ENCODE measurements around the gene BTBD16. TPM values are rescaled to one million over a fixed set of nuclear protein-coding genes. Genes with fewer than 3 reads are reported as not detected.

Gene BTBD16
- total RNA-seq, 5 donors from 2014 or later (not counting 1 experiment from before 2014, with no cell fraction given): not detected

GRCh38 chr10:122251459-122252255 is 19.4 kb upstream of the BTBD16 start:
- peaks cover 0 to 25% of the 10 kb centered on the region in 2 experiments for H3K27me3 ChIP-seq (replicated peaks in 1 of 2; ENCODE audit: control insufficient read depth in 2 of 2, extremely low read depth in 1 of 2, insufficient read depth in 2 of 2, low read length in 1 of 2)
- no peaks in the 10 kb centered on the region for H3K36me3 ChIP-seq (ENCODE audit: control insufficient read depth in 2 of 2, extremely low read depth in 1 of 2, insufficient read depth in 1 of 2, low read length in 1 of 2)
- no peak overlapping the region for H3K4me3 ChIP-seq (ENCODE audit: control insufficient read depth in 1 of 2, extremely low read depth in 1 of 2, low read length in 1 of 2)
- DNase-seq (no peak), ATAC-seq (replicated peaks in 1 of 4) (no peak)
- ChIA-PET CTCF (no interaction called here), POLR2A (no interaction called here)
- H3K4me1 ChIP-seq (ENCODE audit: control insufficient read depth in 1 of 2, extremely low read depth in 1 of 2, insufficient read depth in 2 of 2, low read length in 2 of 2): no peaks in the 10 kb centered on the region
- no peak overlapping the region for H3K4me3 Mint-ChIP-seq
- H3K9me3 ChIP-seq: no peaks in the 10 kb centered on the region
- WGBS (ENCODE audit: insufficient coverage): 74% methylated on average over 9 of the region's 11 CpGs
- no peak overlapping the region for H3K27ac Mint-ChIP-seq
- no peaks in the 10 kb centered on the region for H3K36me3 Mint-ChIP-seq
- no peaks in the 10 kb centered on the region for H3K4me1 Mint-ChIP-seq
- peaks cover 15% of the 10 kb centered on the region in 2 donors for H3K27me3 Mint-ChIP-seq
- H3K27ac ChIP-seq (ENCODE audit: low read length): no peak overlapping the region
- H3K9me3 Mint-ChIP-seq: no peaks in the 10 kb centered on the region

- ChIA-PET POLR2A (no interaction called here), CTCF (no interaction called here)
- Histone ChIP-seq H3K36me3 (ENCODE audit: control insufficient read depth in 2 of 2, extremely low read depth in 1 of 2, insufficient read depth in 1 of 2, low read length in 1 of 2) (no peaks in the 10 kb centered on the region), H3K4me1 (ENCODE audit: control insufficient read depth in 1 of 2, extremely low read depth in 1 of 2, insufficient read depth in 2 of 2, low read length in 2 of 2) (no peaks in the 10 kb centered on the region), H3K27me3 (replicated peaks in 1 of 2; ENCODE audit: control insufficient read depth in 2 of 2, extremely low read depth in 1 of 2, insufficient read depth in 2 of 2, low read length in 1 of 2) (peaks cover 0 to 26% of the 10 kb centered on the region in 2 experiments), H3K4me3 (ENCODE audit: control insufficient read depth in 1 of 2, extremely low read depth in 1 of 2, low read length in 1 of 2) (no peak overlapping the region), H3K9me3 (no peaks in the 10 kb centered on the region), H3K27ac (ENCODE audit: low read length) (no peak overlapping the region)
- H3K4me3 Mint-ChIP-seq: no peak overlapping the region
- DNase-seq: no peak
- WGBS (ENCODE audit: insufficient coverage): 11% methylated on average over 3 of the region's 3 CpGs
- H3K4me1 Mint-ChIP-seq: no peaks in the 10 kb centered on the region
- no peak overlapping the region for H3K27ac Mint-ChIP-seq
- no peak for ATAC-seq (replicated peaks in 1 of 4)
- H3K27me3 Mint-ChIP-seq: peaks cover 14 to 16% of the 10 kb centered on the region in 2 donors
- H3K9me3 Mint-ChIP-seq: no peaks in the 10 kb centered on the region
- no peaks in the 10 kb centered on the region for H3K36me3 Mint-ChIP-seq
Measured at GRCh38 chr10:122252805-122253204, 18.3 kb upstream of the BTBD16 start.

- CTCF ChIA-PET: no interaction called here
Measured at GRCh38 chr10:122253605-122254004, 17.5 kb upstream of the BTBD16 start.

GRCh38 chr10:122254831-122255230 is 16.3 kb upstream of the BTBD16 start:
- no peaks in the 10 kb centered on the region for H3K4me1 Mint-ChIP-seq
- no peak overlapping the region for H3K27ac Mint-ChIP-seq
- H3K9me3 Mint-ChIP-seq: no peaks in the 10 kb centered on the region
- Histone ChIP-seq H3K27ac (ENCODE audit: low read length) (no peak overlapping the region), H3K27me3 (replicated peaks in 1 of 2; ENCODE audit: control insufficient read depth in 2 of 2, extremely low read depth in 1 of 2, insufficient read depth in 2 of 2, low read length in 1 of 2) (peaks cover 0 to 26% of the 10 kb centered on the region in 2 experiments), H3K9me3 (no peaks in the 10 kb centered on the region), H3K4me3 (ENCODE audit: control insufficient read depth in 1 of 2, extremely low read depth in 1 of 2, low read length in 1 of 2) (no peak overlapping the region), H3K4me1 (ENCODE audit: control insufficient read depth in 1 of 2, extremely low read depth in 1 of 2, insufficient read depth in 2 of 2, low read length in 2 of 2) (no peaks in the 10 kb centered on the region), H3K36me3 (ENCODE audit: control insufficient read depth in 2 of 2, extremely low read depth in 1 of 2, insufficient read depth in 1 of 2, low read length in 1 of 2) (no peaks in the 10 kb centered on the region)
- DNase-seq (no peak), ATAC-seq (replicated peaks in 1 of 4) (no peak)
- 70% methylated on average over 1 of the region's 5 CpGs for WGBS (ENCODE audit: insufficient coverage)
- no peak overlapping the region for H3K4me3 Mint-ChIP-seq
- POLR2A ChIA-PET: no interaction called here
- CTCF ChIA-PET: no interaction called here
- peaks cover 12 to 16% of the 10 kb centered on the region in 2 donors for H3K27me3 Mint-ChIP-seq
- H3K36me3 Mint-ChIP-seq: no peaks in the 10 kb centered on the region

More at GRCh38 chr10:122253605-122254004, 17.5 kb upstream of the BTBD16 start:
- H3K9me3 ChIP-seq: no peaks in the 10 kb centered on the region
- Mint-ChIP-seq H3K9me3 (no peaks in the 10 kb centered on the region), H3K27me3 (peaks cover 11 to 14% of the 10 kb centered on the region in 2 donors), H3K27ac (no peak overlapping the region), H3K4me1 (no peaks in the 10 kb centered on the region), H3K4me3 (no peak overlapping the region), H3K36me3 (no peaks in the 10 kb centered on the region)
- no peak for ATAC-seq (replicated peaks in 1 of 4)
- no peak overlapping the region for H3K27ac ChIP-seq (ENCODE audit: low read length)
- peaks cover 0 to 26% of the 10 kb centered on the region in 2 experiments for H3K27me3 ChIP-seq (replicated peaks in 1 of 2; ENCODE audit: control insufficient read depth in 2 of 2, extremely low read depth in 1 of 2, insufficient read depth in 2 of 2, low read length in 1 of 2)
- no peak overlapping the region for H3K4me3 ChIP-seq (ENCODE audit: control insufficient read depth in 1 of 2, extremely low read depth in 1 of 2, low read length in 1 of 2)
- H3K4me1 ChIP-seq (ENCODE audit: control insufficient read depth in 1 of 2, extremely low read depth in 1 of 2, insufficient read depth in 2 of 2, low read length in 2 of 2): no peaks in the 10 kb centered on the region
- H3K36me3 ChIP-seq (ENCODE audit: control insufficient read depth in 2 of 2, extremely low read depth in 1 of 2, insufficient read depth in 1 of 2, low read length in 1 of 2): no peaks in the 10 kb centered on the region
- DNase-seq: no peak
- POLR2A ChIA-PET: no interaction called here
- no CpG with 5 or more reads among the region's 2 CpGs for WGBS (ENCODE audit: insufficient coverage)

GRCh38 chr10:122255509-122256301 is 15.4 kb upstream of the BTBD16 start:
- Histone ChIP-seq H3K4me3 (ENCODE audit: control insufficient read depth in 1 of 2, extremely low read depth in 1 of 2, low read length in 1 of 2) (no peak overlapping the region), H3K27me3 (replicated peaks in 1 of 2; ENCODE audit: control insufficient read depth in 2 of 2, extremely low read depth in 1 of 2, insufficient read depth in 2 of 2, low read length in 1 of 2) (peaks cover 0 to 20% of the 10 kb centered on the region in 2 experiments), H3K4me1 (ENCODE audit: control insufficient read depth in 1 of 2, extremely low read depth in 1 of 2, insufficient read depth in 2 of 2, low read length in 2 of 2) (no peaks in the 10 kb centered on the region), H3K9me3 (no peaks in the 10 kb centered on the region), H3K36me3 (ENCODE audit: control insufficient read depth in 2 of 2, extremely low read depth in 1 of 2, insufficient read depth in 1 of 2, low read length in 1 of 2) (no peaks in the 10 kb centered on the region), H3K27ac (ENCODE audit: low read length) (no peak overlapping the region)
- no peaks in the 10 kb centered on the region for H3K9me3 Mint-ChIP-seq
- H3K36me3 Mint-ChIP-seq: no peaks in the 10 kb centered on the region
- H3K27ac Mint-ChIP-seq: no peak overlapping the region
- DNase-seq: no peak
- ChIA-PET CTCF (interaction anchor here in 1 of 2 donors (0.6 kb wide), 1 partner anchor 295 kb away, joined by 3 read pairs; no protein-coding TSS in a partner anchor), POLR2A (interaction anchor here in 1 of 2 donors (0.6 kb wide), 1 partner anchor 1505 kb away, joined by 3 read pairs; no protein-coding TSS in a partner anchor)
- WGBS (ENCODE audit: insufficient coverage): 91% methylated on average over 7 of the region's 14 CpGs
- H3K27me3 Mint-ChIP-seq: peaks cover 17 to 18% of the 10 kb centered on the region in 2 donors
- no peak for ATAC-seq (replicated peaks in 1 of 4)
- no peaks in the 10 kb centered on the region for H3K4me1 Mint-ChIP-seq
- no peak overlapping the region for H3K4me3 Mint-ChIP-seq

- POLR2A ChIA-PET: no interaction called here
- CTCF ChIA-PET: no interaction called here
- Mint-ChIP-seq H3K27me3 (peaks cover 18 to 20% of the 10 kb centered on the region in 2 donors), H3K4me1 (no peaks in the 10 kb centered on the region), H3K4me3 (no peak overlapping the region), H3K9me3 (peaks cover 3 to 5% (median 5%) of the 10 kb centered on the region in 3 donors), H3K36me3 (no peaks in the 10 kb centered on the region), H3K27ac (no peak overlapping the region)
- H3K27ac ChIP-seq (ENCODE audit: low read length): no peak overlapping the region
- DNase-seq: no peak
- no peak for ATAC-seq (replicated peaks in 1 of 4)
- no peaks in the 10 kb centered on the region for H3K36me3 ChIP-seq (ENCODE audit: control insufficient read depth in 2 of 2, extremely low read depth in 1 of 2, insufficient read depth in 1 of 2, low read length in 1 of 2)
- no peak overlapping the region for H3K4me3 ChIP-seq (ENCODE audit: control insufficient read depth in 1 of 2, extremely low read depth in 1 of 2, low read length in 1 of 2)
- no peaks in the 10 kb centered on the region for H3K4me1 ChIP-seq (ENCODE audit: control insufficient read depth in 1 of 2, extremely low read depth in 1 of 2, insufficient read depth in 2 of 2, low read length in 2 of 2)
- WGBS (ENCODE audit: insufficient coverage): no CpG with 5 or more reads among the region's 3 CpGs
- H3K27me3 ChIP-seq (replicated peaks in 1 of 2; ENCODE audit: control insufficient read depth in 2 of 2, extremely low read depth in 1 of 2, insufficient read depth in 2 of 2, low read length in 1 of 2): peaks cover 0 to 24% of the 10 kb centered on the region in 2 experiments
- H3K9me3 ChIP-seq: no peaks in the 10 kb centered on the region
Measured at GRCh38 chr10:122257041-122257440, 14.1 kb upstream of the BTBD16 start.

Measured in T-cell (primary cell).